Chondrocyte (in vitro differentiated cells): ENCODE measurements around the gene SPTBN1. TPM values are rescaled to one million over a fixed set of nuclear protein-coding genes. Genes with fewer than 3 reads are reported as not detected.
A peak's percentile ranks its signal among the peaks of the same experiment; 100 is the strongest.

Source experiments
- DNase-seq: peaks from one replicate; pipeline ENCODE4 v3.0.0; 2021; ENCODE audit warnings: mixed read lengths, low spot score
- H3K27ac Mint-ChIP-seq: one replicate; pipeline ENCODE4 v1.8.0; 2021; ENCODE audit warnings: mild to moderate bottlenecking, moderate library complexity, mixed read lengths; ENCODE audit not compliant: unreplicated experiment
- H3K27me3 Mint-ChIP-seq: 2 replicates; pipeline ENCODE4 v1.8.0; 2021; ENCODE audit warnings: low read depth, mixed read lengths
- H3K36me3 Mint-ChIP-seq: 2 replicates; pipeline ENCODE4 v1.8.0; 2021; ENCODE audit warnings: low read depth, mixed read lengths
- H3K4me1 Mint-ChIP-seq: 2 replicates; pipeline ENCODE4 v1.8.0; 2021; ENCODE audit warnings: low read depth, mild to moderate bottlenecking, mixed read lengths
- H3K4me3 Mint-ChIP-seq: one replicate; pipeline ENCODE4 v1.8.0; 2021; ENCODE audit warnings: mild to moderate bottlenecking, moderate library complexity, mixed read lengths; ENCODE audit not compliant: unreplicated experiment
- H3K9me3 Mint-ChIP-seq: 2 replicates; pipeline ENCODE4 v1.8.0; 2021; ENCODE audit warnings: low read depth, mixed read lengths
- total RNA-seq: library from RNA; stranded (reverse); gene quantifications from 3 replicates; pipeline ENCODE4 v1.2.1, GENCODE V29; 2021
- TF ChIP-seq, protein P1 (sequence below): fragments of 200-600 bp; sonication (generic); IDR thresholded peaks from 2 replicates; pipeline ENCODE4 v1.5.0; 2021; ENCODE audit warnings: antibody characterized with exemption, mild to moderate bottlenecking, moderate library complexity

Gene SPTBN1
- total RNA-seq, 1 donor from 2014 or later = 297 TPM

DNA sequence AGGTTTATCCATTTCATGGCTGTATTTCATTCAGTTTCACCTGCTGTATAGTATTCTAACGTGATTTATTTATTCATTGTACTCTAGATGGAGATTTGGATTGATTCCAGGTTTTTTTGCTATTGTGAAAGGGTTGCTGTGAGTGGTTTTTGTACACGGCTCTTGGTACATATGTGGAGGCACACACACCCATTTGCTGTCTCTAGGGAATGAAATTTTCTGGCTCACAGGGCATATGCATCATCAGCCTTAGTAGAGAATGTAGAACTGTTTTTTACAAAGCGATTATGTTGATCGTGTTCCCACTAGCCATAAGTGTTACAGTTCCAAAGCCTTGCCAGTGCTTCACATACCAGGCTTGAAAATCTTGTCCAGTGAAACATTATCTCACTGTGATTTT, 5.1 kb downstream of the SPTBN1 start:
- Mint-ChIP-seq H3K36me3 (no peaks in the 10 kb centered on the region), H3K27ac (peak overlapping the region; percentile 70), H3K4me1 (peaks cover 65% of the 10 kb centered on the region), H3K4me3 (no peak overlapping the region), H3K27me3 (no peaks in the 10 kb centered on the region), H3K9me3 (no peaks in the 10 kb centered on the region)
- DNase-seq = no peak
- TF ChIP-seq, protein P1, sequence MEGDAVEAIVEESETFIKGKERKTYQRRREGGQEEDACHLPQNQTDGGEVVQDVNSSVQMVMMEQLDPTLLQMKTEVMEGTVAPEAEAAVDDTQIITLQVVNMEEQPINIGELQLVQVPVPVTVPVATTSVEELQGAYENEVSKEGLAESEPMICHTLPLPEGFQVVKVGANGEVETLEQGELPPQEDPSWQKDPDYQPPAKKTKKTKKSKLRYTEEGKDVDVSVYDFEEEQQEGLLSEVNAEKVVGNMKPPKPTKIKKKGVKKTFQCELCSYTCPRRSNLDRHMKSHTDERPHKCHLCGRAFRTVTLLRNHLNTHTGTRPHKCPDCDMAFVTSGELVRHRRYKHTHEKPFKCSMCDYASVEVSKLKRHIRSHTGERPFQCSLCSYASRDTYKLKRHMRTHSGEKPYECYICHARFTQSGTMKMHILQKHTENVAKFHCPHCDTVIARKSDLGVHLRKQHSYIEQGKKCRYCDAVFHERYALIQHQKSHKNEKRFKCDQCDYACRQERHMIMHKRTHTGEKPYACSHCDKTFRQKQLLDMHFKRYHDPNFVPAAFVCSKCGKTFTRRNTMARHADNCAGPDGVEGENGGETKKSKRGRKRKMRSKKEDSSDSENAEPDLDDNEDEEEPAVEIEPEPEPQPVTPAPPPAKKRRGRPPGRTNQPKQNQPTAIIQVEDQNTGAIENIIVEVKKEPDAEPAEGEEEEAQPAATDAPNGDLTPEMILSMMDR = no peak

DNA sequence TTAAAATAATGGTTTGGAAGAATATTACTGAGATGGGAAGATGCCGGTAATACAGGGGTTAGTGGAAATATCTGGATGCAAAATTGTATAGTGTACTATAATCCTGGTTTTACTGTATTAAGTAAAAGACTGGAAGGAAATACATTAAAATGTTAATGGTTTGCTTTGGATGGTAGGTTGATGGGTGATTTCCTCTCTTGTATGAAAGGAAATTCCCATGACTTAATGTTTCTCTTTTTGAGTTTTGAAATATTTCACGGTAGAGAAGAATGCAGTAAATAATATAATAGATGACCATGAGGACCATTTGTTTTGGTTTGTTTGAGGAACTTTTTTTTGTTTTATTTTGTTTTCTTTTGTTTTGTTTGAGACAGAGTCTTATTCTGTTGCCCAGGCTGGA, 8.2 kb downstream of the SPTBN1 start:
- TF ChIP-seq, protein P1 = no peak
- H3K36me3 Mint-ChIP-seq = no peaks in the 10 kb centered on the region
- no peaks in the 10 kb centered on the region for H3K27me3 Mint-ChIP-seq
- H3K27ac Mint-ChIP-seq = peak overlapping the region; percentile 71
- H3K4me3 Mint-ChIP-seq = no peak overlapping the region
- H3K9me3 Mint-ChIP-seq = no peaks in the 10 kb centered on the region
- H3K4me1 Mint-ChIP-seq = peaks cover 70% of the 10 kb centered on the region
- DNase-seq = no peak

DNA sequence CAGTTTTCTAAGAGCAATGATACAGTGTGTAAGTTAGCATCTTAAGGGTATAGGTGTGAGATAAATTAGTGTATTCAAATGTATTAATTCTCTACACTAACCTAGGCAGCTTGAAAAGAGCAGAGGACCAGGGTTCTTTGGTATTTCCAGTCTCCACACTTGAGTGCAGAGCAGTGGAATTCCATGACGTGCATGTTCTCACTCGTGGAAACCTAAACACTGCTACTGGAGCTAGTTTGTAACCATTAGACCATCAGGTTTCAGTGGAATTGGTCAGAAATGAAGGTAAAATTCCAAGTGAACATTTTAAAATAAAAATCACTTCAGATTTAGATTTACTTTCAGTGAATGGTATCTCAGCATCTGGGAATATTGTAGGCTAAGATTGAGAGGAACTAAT, 9.0 kb downstream of the SPTBN1 start:
- H3K27me3 Mint-ChIP-seq = no peaks in the 10 kb centered on the region
- peaks cover 71% of the 10 kb centered on the region for H3K4me1 Mint-ChIP-seq

DNA sequence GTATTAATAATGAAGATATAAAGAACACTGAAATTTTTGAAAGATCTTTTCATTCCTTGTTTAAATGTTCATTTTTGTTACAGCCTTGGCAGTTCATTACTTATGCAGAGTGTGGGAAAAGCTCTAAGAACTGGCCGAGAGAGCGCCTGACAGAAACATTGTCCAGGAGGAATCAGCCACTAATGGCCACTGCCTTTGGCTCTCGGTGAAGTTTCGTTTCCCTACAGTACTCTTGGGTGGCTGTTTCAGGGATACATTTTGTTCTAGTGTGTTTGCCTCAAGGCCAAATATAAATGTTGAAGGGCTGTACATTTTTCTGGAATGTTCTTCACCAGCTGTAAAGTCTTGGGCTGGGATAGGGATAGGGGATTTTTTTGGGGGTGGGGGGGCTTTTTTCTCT, 10.7 kb downstream of the SPTBN1 start:
- peak overlapping the region; percentile 37 for H3K27ac Mint-ChIP-seq
- no peak overlapping the region for H3K4me3 Mint-ChIP-seq
- H3K9me3 Mint-ChIP-seq = no peaks in the 10 kb centered on the region
- no peaks in the 10 kb centered on the region for H3K36me3 Mint-ChIP-seq
- H3K27me3 Mint-ChIP-seq = no peaks in the 10 kb centered on the region
- TF ChIP-seq, protein P1 = no peak
- DNase-seq = no peak
- H3K4me1 Mint-ChIP-seq = peaks cover 71% of the 10 kb centered on the region

More for the DNA sequence above, 9.0 kb downstream of the SPTBN1 start:
- no peak for DNase-seq
- peak overlapping the region; percentile 39 for H3K27ac Mint-ChIP-seq
- TF ChIP-seq, protein P1 = no peak
- H3K9me3 Mint-ChIP-seq = no peaks in the 10 kb centered on the region
- H3K4me3 Mint-ChIP-seq = no peak overlapping the region
- H3K36me3 Mint-ChIP-seq = no peaks in the 10 kb centered on the region

DNA sequence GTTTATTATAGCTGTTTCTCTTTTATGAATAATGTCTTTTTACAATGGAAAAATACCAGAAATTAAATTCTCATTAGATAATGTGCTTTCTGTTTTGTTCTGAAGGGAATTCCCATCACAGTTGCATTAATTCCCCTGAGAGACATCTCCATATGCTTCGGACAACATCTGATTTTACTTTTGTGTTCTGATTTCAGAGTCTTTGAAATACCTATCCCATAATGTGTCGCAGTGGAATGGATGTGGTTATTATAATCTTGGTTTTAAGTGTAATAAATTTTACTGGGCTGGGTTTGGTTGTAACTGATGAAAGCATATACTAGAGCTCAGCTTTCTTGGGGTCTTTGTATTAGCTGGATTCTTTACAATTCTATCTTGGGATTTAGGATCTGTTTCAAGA, 12.5 kb downstream of the SPTBN1 start:
- no peak for DNase-seq
- Mint-ChIP-seq H3K4me3 (no peak overlapping the region), H3K27me3 (no peaks in the 10 kb centered on the region), H3K27ac (no peak overlapping the region), H3K9me3 (no peaks in the 10 kb centered on the region), H3K4me1 (peaks cover 81% of the 10 kb centered on the region), H3K36me3 (no peaks in the 10 kb centered on the region)
- TF ChIP-seq, protein P1 = no peak
